Activated T-cell treated with anti-CD3 and anti-CD28 coated beads, Interleukin-2, amount 50 U/mL, for 72 hours (primary cell): ENCODE results near the gene DLG2. TPM values are rescaled to one million over a fixed set of nuclear protein-coding genes. Genes with fewer than 3 reads are reported as not detected.

ENCODE experiments used
- ATAC-seq, 2 donors: fragments of 150-1000 bp; cut with Tn5 transposase; replicated peaks in 1 of 2; 2 replicates each; pipeline ENCODE4 v1.10.0; 2021; ENCODE audit warnings: moderate library complexity in 2 of 2, mild to moderate bottlenecking in 1 of 2
- DNase-seq, 2 donors: peaks; one replicate each; pipeline ENCODE4 v3.0.0; 2021 to 2022; ENCODE audit warnings: mixed read lengths in 1 of 2
- H3K27ac Mint-ChIP-seq: one replicate; pipeline ENCODE4 v1.8.0; 2022; ENCODE audit warnings: mild to moderate bottlenecking, moderate library complexity, mixed read lengths
- H3K27me3 Mint-ChIP-seq: one replicate; pipeline ENCODE4 v1.8.0; 2022; ENCODE audit warnings: low read depth, mixed read lengths
- H3K36me3 Mint-ChIP-seq, 2 donors: one replicate each; pipeline ENCODE4 v1.8.0; 2022; ENCODE audit warnings: mixed read lengths in 2 of 2, mild to moderate bottlenecking in 1 of 2; ENCODE audit not compliant: insufficient read depth in 2 of 2
- H3K4me1 Mint-ChIP-seq: one replicate; pipeline ENCODE4 v1.8.0; 2022; ENCODE audit warnings: low read depth, mixed read lengths
- H3K4me3 Mint-ChIP-seq, 2 donors: one replicate each; pipeline ENCODE4 v1.8.0; 2022; ENCODE audit warnings: mild to moderate bottlenecking in 2 of 2, mixed read lengths in 2 of 2, moderate library complexity in 2 of 2
- H3K9me3 Mint-ChIP-seq, 2 donors: one replicate each; pipeline ENCODE4 v1.8.0; 2022; ENCODE audit warnings: mixed read lengths in 2 of 2
- total RNA-seq, 2 donors: library from RNA; stranded (reverse); gene quantifications; one replicate each; pipeline ENCODE4 v1.2.3, GENCODE V29; 2022

The DLG2 gene
- total RNA-seq, 2 donors from 2014 or later = 4.1 to 5.3 TPM

DNA sequence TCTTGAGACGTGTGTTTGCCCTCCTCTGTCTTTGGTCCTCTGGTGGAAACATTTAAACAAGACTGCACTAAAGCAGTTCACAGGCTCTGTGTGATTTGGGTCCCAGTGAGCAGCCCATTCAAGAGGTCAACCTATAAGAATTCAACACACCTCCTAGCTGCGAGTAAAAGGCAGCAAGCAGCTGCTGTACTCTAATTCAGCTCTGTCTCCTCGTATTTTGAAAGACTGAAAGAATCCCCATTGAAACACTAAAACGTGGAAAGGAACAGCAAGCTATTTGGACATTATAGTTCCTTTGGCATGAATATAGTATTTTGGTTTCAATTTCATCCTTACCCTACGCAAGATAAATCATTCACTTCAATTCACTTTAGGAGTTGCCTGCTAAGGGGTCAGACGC is 1046.7 kb downstream of the DLG2 start:
- DNase-seq = no peak
- no peak for ATAC-seq
- no peaks in the 10 kb centered on the region for H3K27me3 Mint-ChIP-seq
- H3K9me3 Mint-ChIP-seq = peaks cover 3 to 12% of the 10 kb centered on the region in 2 donors
- no peaks in the 10 kb centered on the region for H3K4me1 Mint-ChIP-seq
- H3K27ac Mint-ChIP-seq = no peak overlapping the region
- no peak overlapping the region for H3K4me3 Mint-ChIP-seq
- H3K36me3 Mint-ChIP-seq = no peaks in the 10 kb centered on the region

DNA sequence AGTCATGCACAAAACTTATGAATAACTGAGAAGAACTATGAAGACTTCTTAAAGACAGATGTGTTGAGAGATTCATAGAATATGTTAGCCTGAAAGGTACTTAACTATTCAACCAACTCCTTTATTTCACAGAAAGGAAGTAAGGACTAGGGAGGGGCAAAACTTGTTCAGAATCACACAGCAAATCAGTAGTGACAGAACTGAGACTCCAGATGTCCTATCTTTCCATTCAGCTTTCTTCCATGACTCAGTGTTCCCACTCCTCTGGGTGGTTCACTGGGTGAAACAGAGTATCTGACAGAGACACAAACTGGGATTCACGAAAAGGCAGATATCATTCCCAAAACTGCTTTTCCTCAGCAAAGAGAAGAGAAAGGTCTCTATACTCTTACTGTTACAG is 1053.3 kb downstream of the DLG2 start:
- Mint-ChIP-seq H3K27ac (no peak overlapping the region), H3K36me3 (no peaks in the 10 kb centered on the region), H3K27me3 (no peaks in the 10 kb centered on the region), H3K4me3 (no peak overlapping the region), H3K4me1 (no peaks in the 10 kb centered on the region), H3K9me3 (peaks cover 5 to 21% of the 10 kb centered on the region in 2 donors)
- DNase-seq (no peak), ATAC-seq (no peak)

DNA sequence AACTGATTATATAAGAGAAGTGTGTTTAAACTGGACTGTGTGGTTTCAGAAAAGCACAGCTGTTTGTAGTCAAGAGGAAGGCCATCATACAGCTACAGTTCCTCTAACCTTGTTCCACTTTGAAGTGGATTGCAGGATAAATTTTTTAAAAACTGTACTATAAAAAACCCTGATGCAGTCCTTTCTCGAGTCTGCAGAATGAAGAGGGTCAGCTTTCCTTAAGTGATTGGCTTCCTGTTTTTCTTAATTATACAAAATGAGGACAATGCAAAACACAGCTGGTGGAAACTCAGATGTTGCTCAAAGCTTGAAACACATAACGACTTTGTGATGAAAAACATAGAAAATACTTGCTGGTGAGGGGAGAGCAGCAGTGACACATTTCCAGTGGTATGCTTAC is 1060.5 kb downstream of the DLG2 start:
- ATAC-seq = no peak
- H3K27me3 Mint-ChIP-seq = no peaks in the 10 kb centered on the region

DNA sequence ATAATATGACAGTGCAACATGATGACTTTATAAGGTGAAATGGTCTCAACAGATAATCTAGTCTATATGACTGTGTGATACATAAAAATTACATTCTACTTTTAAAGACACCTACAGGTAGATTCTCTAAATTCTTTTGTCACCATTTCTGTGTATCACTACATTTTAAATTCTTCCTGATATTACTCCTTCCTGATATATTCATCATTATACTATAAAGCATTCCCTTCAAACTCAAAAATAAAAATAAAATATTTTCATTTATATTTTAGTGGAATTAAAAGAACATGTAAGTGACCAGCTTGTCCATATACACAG is 1062.3 kb downstream of the DLG2 start:
- Mint-ChIP-seq H3K4me1 (no peaks in the 10 kb centered on the region), H3K4me3 (no peak overlapping the region), H3K27ac (no peak overlapping the region), H3K9me3 (peaks cover 0 to 4% of the 10 kb centered on the region in 2 donors), H3K36me3 (no peaks in the 10 kb centered on the region), H3K27me3 (no peaks in the 10 kb centered on the region)
- DNase-seq (no peak), ATAC-seq (no peak)

More for the DNA sequence above, 1060.5 kb downstream of the DLG2 start:
- H3K9me3 Mint-ChIP-seq = peaks cover 2 to 10% of the 10 kb centered on the region in 2 donors
- no peaks in the 10 kb centered on the region for H3K36me3 Mint-ChIP-seq
- H3K4me3 Mint-ChIP-seq = no peak overlapping the region
- H3K4me1 Mint-ChIP-seq = no peaks in the 10 kb centered on the region
- no peak overlapping the region for H3K27ac Mint-ChIP-seq
- DNase-seq = no peak

DNA sequence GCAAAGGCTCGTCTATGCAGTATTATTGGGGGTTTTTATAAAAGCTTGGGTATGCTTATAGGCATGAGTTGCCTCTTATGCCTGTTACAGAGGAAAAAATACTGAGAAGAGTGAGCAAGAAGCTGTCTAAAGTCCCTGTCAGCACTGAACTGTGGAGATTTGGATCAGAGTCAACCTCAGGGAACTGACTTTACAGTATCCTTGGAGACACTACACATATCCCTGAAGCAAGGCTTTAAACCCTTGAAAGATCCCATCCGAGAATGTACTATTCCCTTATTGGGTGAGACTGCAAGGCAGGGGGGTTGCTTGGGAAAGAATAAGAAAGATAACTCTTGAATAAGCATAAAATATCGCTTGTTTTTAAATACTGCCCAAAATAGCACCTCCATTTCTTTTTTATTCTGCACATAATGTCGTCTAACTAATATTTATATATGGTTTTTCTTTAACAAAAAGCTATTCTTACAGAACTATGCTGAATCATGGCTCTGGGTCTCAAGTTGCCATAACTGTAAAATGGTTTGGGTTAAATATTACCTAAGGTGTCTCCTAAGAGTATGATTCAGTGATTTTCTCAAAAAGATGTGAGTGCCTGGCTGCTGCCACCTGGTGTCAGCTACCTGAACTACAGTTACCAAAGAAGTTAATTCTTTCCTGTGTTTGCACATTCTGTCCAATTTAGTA is 1062.8 kb downstream of the DLG2 start:
- no peak for ATAC-seq
- no peaks in the 10 kb centered on the region for H3K36me3 Mint-ChIP-seq
- H3K4me3 Mint-ChIP-seq = no peak overlapping the region
- no peaks in the 10 kb centered on the region for H3K27me3 Mint-ChIP-seq
- peak; percentile 11 to 24 for DNase-seq
- H3K27ac Mint-ChIP-seq = no peak overlapping the region
- no peaks in the 10 kb centered on the region for H3K4me1 Mint-ChIP-seq
- H3K9me3 Mint-ChIP-seq = peaks cover 0 to 4% of the 10 kb centered on the region in 2 donors

GRCh38 chr11:84563356-84563755 is 1063.8 kb downstream of the DLG2 start:
- H3K27ac Mint-ChIP-seq = no peak overlapping the region
- no peaks in the 10 kb centered on the region for H3K9me3 Mint-ChIP-seq
- H3K27me3 Mint-ChIP-seq = no peaks in the 10 kb centered on the region
- no peak for ATAC-seq
- DNase-seq = no peak
- H3K36me3 Mint-ChIP-seq = no peaks in the 10 kb centered on the region
- H3K4me1 Mint-ChIP-seq = no peaks in the 10 kb centered on the region
- no peak overlapping the region for H3K4me3 Mint-ChIP-seq

DNA sequence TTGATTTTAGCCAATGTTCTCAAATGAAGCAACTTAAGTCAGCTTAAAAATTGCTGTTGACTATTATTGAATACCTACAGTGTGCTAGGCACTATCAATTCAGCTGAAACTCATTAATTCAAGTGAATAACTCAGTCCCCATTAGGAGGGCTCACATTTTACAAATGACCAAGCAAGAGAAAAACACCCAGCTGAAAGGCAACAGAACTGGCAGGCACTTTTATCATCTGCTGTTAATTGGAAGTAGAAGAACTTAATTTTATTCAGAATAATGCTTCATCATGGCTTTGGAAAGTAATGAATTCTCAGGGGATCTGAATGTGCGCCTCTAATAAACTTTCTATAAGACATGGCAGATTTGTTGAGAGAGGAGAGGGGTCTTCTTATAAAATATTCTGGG is 1066.9 kb downstream of the DLG2 start:
- H3K27me3 Mint-ChIP-seq = no peaks in the 10 kb centered on the region
- no peaks in the 10 kb centered on the region for H3K4me1 Mint-ChIP-seq
- ATAC-seq (no peak), DNase-seq (no peak)
- no peaks in the 10 kb centered on the region for H3K36me3 Mint-ChIP-seq
- H3K4me3 Mint-ChIP-seq = no peak overlapping the region
- H3K9me3 Mint-ChIP-seq = no peaks in the 10 kb centered on the region
- H3K27ac Mint-ChIP-seq = no peak overlapping the region

GRCh38 chr11:84558085-84558905 is 1068.8 kb downstream of the DLG2 start:
- Mint-ChIP-seq H3K36me3 (no peaks in the 10 kb centered on the region), H3K4me3 (no peak overlapping the region), H3K9me3 (no peaks in the 10 kb centered on the region), H3K27ac (no peak overlapping the region), H3K27me3 (no peaks in the 10 kb centered on the region), H3K4me1 (no peaks in the 10 kb centered on the region)
- ATAC-seq = no peak
- peak; percentile 3 to 4 for DNase-seq

DNA sequence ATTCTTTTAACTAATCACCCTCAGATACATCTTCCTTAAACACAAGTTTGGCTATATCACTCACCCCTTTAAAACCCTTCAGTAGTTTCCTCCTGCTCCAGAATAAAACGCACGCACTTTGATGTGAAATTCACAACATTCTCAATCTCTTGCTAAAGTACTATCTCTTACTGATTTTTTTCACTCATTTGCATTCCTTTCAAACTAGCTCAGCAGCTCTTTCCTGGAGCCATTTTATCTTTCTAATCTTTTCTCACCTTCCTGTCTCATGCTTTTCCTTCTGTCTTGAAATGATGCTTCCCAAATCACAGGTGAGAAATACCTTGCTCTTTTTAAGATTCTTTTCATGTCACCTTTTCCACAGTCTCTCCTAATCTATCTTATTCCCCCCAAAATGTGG is 1074.4 kb downstream of the DLG2 start:
- ATAC-seq = no peak
- H3K9me3 Mint-ChIP-seq = peaks cover 3 to 5% of the 10 kb centered on the region in 2 donors
- H3K4me3 Mint-ChIP-seq = no peak overlapping the region
- no peak overlapping the region for H3K27ac Mint-ChIP-seq
- H3K27me3 Mint-ChIP-seq = no peaks in the 10 kb centered on the region
- no peak for DNase-seq
- no peaks in the 10 kb centered on the region for H3K36me3 Mint-ChIP-seq
- no peaks in the 10 kb centered on the region for H3K4me1 Mint-ChIP-seq

GRCh38 chr11:84549217-84549616 is 1077.9 kb downstream of the DLG2 start:
- no peak for ATAC-seq
- Mint-ChIP-seq H3K9me3 (peaks cover 10 to 12% of the 10 kb centered on the region in 2 donors), H3K4me3 (no peak overlapping the region), H3K4me1 (no peaks in the 10 kb centered on the region), H3K27me3 (no peaks in the 10 kb centered on the region), H3K36me3 (no peaks in the 10 kb centered on the region), H3K27ac (no peak overlapping the region)
- no peak for DNase-seq

- Mint-ChIP-seq H3K27me3 (no peaks in the 10 kb centered on the region), H3K36me3 (no peaks in the 10 kb centered on the region), H3K27ac (no peak overlapping the region), H3K4me1 (no peaks in the 10 kb centered on the region), H3K9me3 (peaks cover 7% of the 10 kb centered on the region in 2 donors), H3K4me3 (no peak overlapping the region)
- DNase-seq (no peak), ATAC-seq (no peak)
These were observed 1082.6 kb downstream of the DLG2 start for GRCh38 chr11:84544566-84544965.

- Mint-ChIP-seq H3K9me3 (peaks cover 7% of the 10 kb centered on the region in 2 donors), H3K4me3 (no peak overlapping the region)
These were observed 1083.6 kb downstream of the DLG2 start for GRCh38 chr11:84543367-84544159.

GRCh38 chr11:84541731-84542340 is 1085.3 kb downstream of the DLG2 start:
- Mint-ChIP-seq H3K36me3 (no peaks in the 10 kb centered on the region), H3K27me3 (no peaks in the 10 kb centered on the region), H3K9me3 (peaks cover 5 to 9% of the 10 kb centered on the region in 2 donors)

More at GRCh38 chr11:84543367-84544159, 1083.6 kb downstream of the DLG2 start:
- Mint-ChIP-seq H3K36me3 (no peaks in the 10 kb centered on the region), H3K27me3 (no peaks in the 10 kb centered on the region), H3K4me1 (no peaks in the 10 kb centered on the region), H3K27ac (no peak overlapping the region)
- no peak for DNase-seq
- ATAC-seq = no peak

More at GRCh38 chr11:84541731-84542340, 1085.3 kb downstream of the DLG2 start:
- DNase-seq (no peak), ATAC-seq (no peak)
- no peak overlapping the region for H3K4me3 Mint-ChIP-seq
- no peak overlapping the region for H3K27ac Mint-ChIP-seq
- H3K4me1 Mint-ChIP-seq = no peaks in the 10 kb centered on the region
